ENCODE results near the gene STAMBPL1.

DNA sequence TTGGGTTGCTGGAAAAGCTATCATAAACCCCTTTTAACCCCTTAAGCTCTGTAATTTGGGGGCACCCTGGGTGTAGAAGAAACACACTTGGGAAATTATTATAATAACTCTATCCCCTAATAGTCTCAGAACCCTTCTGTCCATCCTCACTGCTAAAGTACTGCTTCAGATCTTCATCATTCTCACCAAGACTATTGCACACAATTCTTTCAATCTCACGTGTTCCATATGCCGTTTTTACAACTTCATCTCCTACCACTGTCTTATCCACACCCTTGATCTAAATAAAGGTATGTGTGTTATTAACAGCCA, 44.2 kb upstream of the STAMBPL1 start:
- TF ChIP-seq POLR2A (IDR thresholded peaks at IDR 0.05; ENCODE audit: low read depth, low read length) = no peak
- TF ChIP-seq POLR2AphosphoS5 (IDR thresholded peaks at IDR 0.05; ENCODE audit: low read depth, low read length) = no peak

Measured in GM12891 (cell line).